Liver (tissue), 9 donors: ENCODE data around the gene OBP2A. TPM values are rescaled to one million over a fixed set of nuclear protein-coding genes. Genes with fewer than 3 reads are reported as not detected.
A peak's percentile ranks its signal among the peaks of the same experiment; 100 is the strongest.

Experiments
- DNase-seq: peaks from one replicate; pipeline ENCODE4 v3.0.0-alpha.2; 2017; ENCODE audit warnings: low spot score
- H3K27ac ChIP-seq, 2 donors: one replicate each; pipeline ENCODE4 v1.7.0; 2013; ENCODE audit warnings: inconsistent platforms in 2 of 2, low read length in 2 of 2, control low read depth in 1 of 2, low read depth in 1 of 2, mild to moderate bottlenecking in 1 of 2
- H3K27me3 ChIP-seq, 4 donors: one replicate each; pipeline versions ENCODE4 v1.6.1 to v1.7.0; 2013; ENCODE audit warnings: low read length in 3 of 4, inconsistent platforms in 1 of 4, mild to moderate bottlenecking in 1 of 4, moderate library complexity in 1 of 4; ENCODE audit not compliant: control insufficient read depth in 4 of 4, insufficient read depth in 4 of 4
- H3K36me3 ChIP-seq, 4 donors: one replicate each; pipeline versions ENCODE4 v1.6.1 to v1.7.0; 2013; ENCODE audit warnings: low read length in 3 of 4, mild to moderate bottlenecking in 3 of 4, low read depth in 1 of 4, moderate library complexity in 1 of 4; ENCODE audit not compliant: control insufficient read depth in 4 of 4, insufficient read depth in 3 of 4
- H3K4me1 ChIP-seq, 4 donors: one replicate each; pipeline versions ENCODE4 v1.6.1 to v1.7.0; 2013; ENCODE audit warnings: low read length in 3 of 4, mild to moderate bottlenecking in 3 of 4, moderate library complexity in 1 of 4; ENCODE audit not compliant: control insufficient read depth in 4 of 4, insufficient read depth in 4 of 4
- H3K4me3 ChIP-seq, 3 donors: one replicate each; pipeline versions ENCODE4 v1.6.1 to v1.7.0; 2013; ENCODE audit warnings: low read length in 3 of 3, control low read depth in 1 of 3, low read depth in 1 of 3, mild to moderate bottlenecking in 1 of 3
- H3K9ac ChIP-seq, 2 donors: one replicate each; pipeline ENCODE4 v1.7.0; 2013; ENCODE audit warnings: low read length in 2 of 2, mild to moderate bottlenecking in 2 of 2, moderate library complexity in 2 of 2, control low read depth in 1 of 2, low read depth in 1 of 2
- H3K9me3 ChIP-seq, 4 donors: one replicate each; pipeline versions ENCODE4 v1.6.1 to v1.7.0; 2013; ENCODE audit warnings: low read length in 3 of 4; ENCODE audit not compliant: control insufficient read depth in 4 of 4
- EGR1 ChIP-seq, 2 donors: IDR thresholded peaks; 2 replicates each; pipeline ENCODE4 v1.6.1; 2016 to 2018; ENCODE audit warnings: antibody characterized with exemption in 2 of 2, low read depth in 2 of 2
- FOXA1 ChIP-seq: IDR thresholded peaks from 2 replicates; pipeline ENCODE4 v1.6.1; 2016; ENCODE audit warnings: antibody characterized with exemption
- FOXA2 ChIP-seq: IDR thresholded peaks from 2 replicates; pipeline ENCODE4 v1.6.1; 2016; ENCODE audit warnings: antibody characterized with exemption
- GABPA ChIP-seq, 2 donors: IDR thresholded peaks in 1 of 2; conservative IDR thresholded peaks in 1 of 2; 2 replicates each; pipeline ENCODE4 v1.6.1; 2016; ENCODE audit warnings: antibody characterized with exemption in 2 of 2, mild to moderate bottlenecking in 1 of 2, moderate library complexity in 1 of 2
- HNF4A ChIP-seq, 2 donors: conservative IDR thresholded peaks; 2 replicates each; pipeline ENCODE4 v1.6.1; 2016; ENCODE audit warnings: antibody characterized with exemption in 2 of 2, mild to moderate bottlenecking in 2 of 2
- HNF4G ChIP-seq: IDR thresholded peaks from 2 replicates; pipeline ENCODE4 v1.6.1; 2016; ENCODE audit warnings: antibody characterized with exemption
- JUND ChIP-seq, 2 donors: IDR thresholded peaks; 2 replicates each; pipeline ENCODE4 v1.6.1; 2016; ENCODE audit warnings: antibody characterized with exemption in 2 of 2
- NR2F2 ChIP-seq: IDR thresholded peaks from 2 replicates; pipeline ENCODE4 v1.6.1; 2016; ENCODE audit warnings: antibody characterized with exemption
- RAD21 ChIP-seq, 2 donors: IDR thresholded peaks; 2 replicates each; pipeline ENCODE4 v1.6.1; 2016; ENCODE audit warnings: antibody characterized with exemption in 2 of 2, mild to moderate bottlenecking in 2 of 2
- RXRA ChIP-seq, 2 donors: IDR thresholded peaks; 2 replicates each; pipeline ENCODE4 v1.6.1; 2017 to 2018; ENCODE audit warnings: antibody characterized with exemption in 2 of 2, mild to moderate bottlenecking in 1 of 2
- SP1 ChIP-seq: IDR thresholded peaks from 2 replicates; pipeline ENCODE4 v1.6.1; 2018; ENCODE audit warnings: antibody characterized with exemption, mild to moderate bottlenecking
- TAF1 ChIP-seq: conservative IDR thresholded peaks from 2 replicates; pipeline ENCODE4 v1.6.1; 2016; ENCODE audit warnings: antibody characterized with exemption, mild to moderate bottlenecking
- YY1 ChIP-seq: IDR thresholded peaks from 2 replicates; pipeline ENCODE4 v1.6.1; 2016; ENCODE audit warnings: antibody characterized with exemption, mild to moderate bottlenecking
- WGBS: extraction: QIAGEN DNeasy Blood & Tissue Kit; methylation state at CpG from one replicate; pipeline ENCODE4 v1.1.7; 2013; 5-methylcytosine and 5-hydroxymethylcytosine counted together
- polyA plus RNA-seq, 2 donors: library from polyadenylated mRNA; stranded (reverse) in 1 of 2; unstranded in 1 of 2; fragments of 200-250 nt in 1 of 2; fragments of >200 nt in 1 of 2; fragmentation: Nextera tagmentation in 1 of 2; extraction: Ambion mirVana in 1 of 2; gene quantifications; one replicate each; pipeline versions ENCODE4 v1.2.1 to v1.2.3, GENCODE V29; 2013 to 2015
- total RNA-seq, 2 donors: library from RNA; depleted of rRNA; stranded (reverse); fragments of >200 nt; gene quantifications; one replicate each; pipeline ENCODE4 v1.2.3, GENCODE V29; 2014
- TF ChIP-seq, protein P1 (sequence below): fragments of 150-350 bp; IDR thresholded peaks from 2 replicates; pipeline ENCODE4 v1.5.1; 2017; ENCODE audit warnings: improper control_type of control experiment, low read depth, low read length; ENCODE audit not compliant: missing input control
- TF ChIP-seq, protein P2 (sequence below): IDR thresholded peaks from 2 replicates; pipeline ENCODE4 v1.6.1; 2016; ENCODE audit warnings: antibody characterized with exemption
- donor health status: healthy.
- donor health status: healthy.
- donor health status: healthy.
- donor health status: healthy.
- donor health status: healthy.

OBP2A gene
- total and polyA plus RNA-seq, 4 donors = not detected

DNA sequence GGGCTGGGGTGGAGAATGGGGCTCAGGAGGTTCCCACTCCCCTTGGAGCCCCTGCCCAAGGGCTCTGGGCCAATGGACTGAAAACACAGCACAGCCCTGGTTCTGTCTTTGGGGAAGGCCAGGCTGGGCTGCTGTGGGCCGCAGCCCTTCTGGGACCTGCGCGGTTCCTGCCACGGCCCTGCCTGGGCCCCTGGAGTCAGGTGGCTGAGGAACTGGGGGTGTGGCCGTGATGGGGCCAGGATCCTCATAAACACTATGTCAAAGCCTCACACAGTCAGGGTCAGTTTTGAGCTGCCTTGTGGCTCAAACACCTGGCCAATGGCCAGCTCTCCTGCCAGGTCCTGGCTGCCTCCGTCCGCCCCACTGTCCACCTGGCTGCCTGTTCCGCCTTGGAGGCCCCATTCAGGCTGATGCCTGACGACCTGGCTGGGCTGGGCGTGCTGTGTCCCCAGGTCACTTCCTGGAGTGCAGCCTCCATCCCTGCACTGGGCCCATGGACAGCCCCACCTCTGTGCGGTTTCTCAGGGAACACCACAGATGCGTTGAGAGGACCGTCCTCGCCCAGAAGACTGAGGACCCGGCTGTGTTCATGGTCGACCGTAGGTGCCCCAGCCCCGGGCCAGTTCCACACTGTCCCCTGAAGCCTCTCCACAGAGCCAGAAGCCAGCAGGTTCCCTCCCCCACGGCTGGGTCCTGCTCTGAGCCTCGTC lies 43.1 kb downstream of the OBP2A start:
- WGBS = 85% methylated on average over 20 of the region's 20 CpGs
- no peak for DNase-seq
- TF ChIP-seq HNF4G = no peak
- TF ChIP-seq HNF4A (conservative IDR thresholded peaks at IDR 0.05) = no peak
- no peak for TF ChIP-seq GABPA (IDR thresholded peaks at IDR 0.05 in 1 of 2, conservative IDR thresholded peaks at IDR 0.05 in 1 of 2)
- TF ChIP-seq, protein P1, sequence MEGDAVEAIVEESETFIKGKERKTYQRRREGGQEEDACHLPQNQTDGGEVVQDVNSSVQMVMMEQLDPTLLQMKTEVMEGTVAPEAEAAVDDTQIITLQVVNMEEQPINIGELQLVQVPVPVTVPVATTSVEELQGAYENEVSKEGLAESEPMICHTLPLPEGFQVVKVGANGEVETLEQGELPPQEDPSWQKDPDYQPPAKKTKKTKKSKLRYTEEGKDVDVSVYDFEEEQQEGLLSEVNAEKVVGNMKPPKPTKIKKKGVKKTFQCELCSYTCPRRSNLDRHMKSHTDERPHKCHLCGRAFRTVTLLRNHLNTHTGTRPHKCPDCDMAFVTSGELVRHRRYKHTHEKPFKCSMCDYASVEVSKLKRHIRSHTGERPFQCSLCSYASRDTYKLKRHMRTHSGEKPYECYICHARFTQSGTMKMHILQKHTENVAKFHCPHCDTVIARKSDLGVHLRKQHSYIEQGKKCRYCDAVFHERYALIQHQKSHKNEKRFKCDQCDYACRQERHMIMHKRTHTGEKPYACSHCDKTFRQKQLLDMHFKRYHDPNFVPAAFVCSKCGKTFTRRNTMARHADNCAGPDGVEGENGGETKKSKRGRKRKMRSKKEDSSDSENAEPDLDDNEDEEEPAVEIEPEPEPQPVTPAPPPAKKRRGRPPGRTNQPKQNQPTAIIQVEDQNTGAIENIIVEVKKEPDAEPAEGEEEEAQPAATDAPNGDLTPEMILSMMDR = no peak
- TF ChIP-seq, protein P2, sequence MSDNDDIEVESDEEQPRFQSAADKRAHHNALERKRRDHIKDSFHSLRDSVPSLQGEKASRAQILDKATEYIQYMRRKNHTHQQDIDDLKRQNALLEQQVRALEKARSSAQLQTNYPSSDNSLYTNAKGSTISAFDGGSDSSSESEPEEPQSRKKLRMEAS = no peak
- TF ChIP-seq JUND (IDR thresholded peaks at IDR 0.05) = no peak
- TF ChIP-seq FOXA2 = no peak

GRCh38 chr9:135589596-135590485 lies 43.9 kb downstream of the OBP2A start:
- DNase-seq = peak; percentile 30
- TF ChIP-seq, protein P2 = no peak
- no peak for TF ChIP-seq RXRA (IDR thresholded peaks at IDR 0.05)
- no peak for TF ChIP-seq TAF1
- no peak for TF ChIP-seq NR2F2
- TF ChIP-seq YY1 = no peak
- TF ChIP-seq GABPA (IDR thresholded peaks at IDR 0.05 in 1 of 2, conservative IDR thresholded peaks at IDR 0.05 in 1 of 2) = no peak
- no peak for TF ChIP-seq JUND (IDR thresholded peaks at IDR 0.05)
- no peak for TF ChIP-seq EGR1 (IDR thresholded peaks at IDR 0.05; ENCODE audit: low read depth in 2 of 2)
- TF ChIP-seq RAD21 (IDR thresholded peaks at IDR 0.05) = no peak
- Histone ChIP-seq H3K36me3 (no peaks in the 10 kb centered on the region), H3K27me3 (peaks cover 0 to 3% (median 0%) of the 10 kb centered on the region in 4 donors), H3K4me1 (no peaks in the 10 kb centered on the region), H3K9me3 (no peaks in the 10 kb centered on the region), H3K27ac (no peak overlapping the region), H3K4me3 (no peak overlapping the region), H3K9ac (no peak overlapping the region)
- WGBS = 71% methylated on average over 15 of the region's 15 CpGs

More for the DNA sequence above, 43.1 kb downstream of the OBP2A start:
- no peaks in the 10 kb centered on the region for H3K4me1 ChIP-seq
- no peak overlapping the region for H3K4me3 ChIP-seq
- no peaks in the 10 kb centered on the region for H3K36me3 ChIP-seq
- H3K9ac ChIP-seq = no peak overlapping the region
- no peak overlapping the region for H3K27ac ChIP-seq
- no peaks in the 10 kb centered on the region for H3K9me3 ChIP-seq
- peaks cover 0 to 3% (median 0%) of the 10 kb centered on the region in 4 donors for H3K27me3 ChIP-seq

DNA sequence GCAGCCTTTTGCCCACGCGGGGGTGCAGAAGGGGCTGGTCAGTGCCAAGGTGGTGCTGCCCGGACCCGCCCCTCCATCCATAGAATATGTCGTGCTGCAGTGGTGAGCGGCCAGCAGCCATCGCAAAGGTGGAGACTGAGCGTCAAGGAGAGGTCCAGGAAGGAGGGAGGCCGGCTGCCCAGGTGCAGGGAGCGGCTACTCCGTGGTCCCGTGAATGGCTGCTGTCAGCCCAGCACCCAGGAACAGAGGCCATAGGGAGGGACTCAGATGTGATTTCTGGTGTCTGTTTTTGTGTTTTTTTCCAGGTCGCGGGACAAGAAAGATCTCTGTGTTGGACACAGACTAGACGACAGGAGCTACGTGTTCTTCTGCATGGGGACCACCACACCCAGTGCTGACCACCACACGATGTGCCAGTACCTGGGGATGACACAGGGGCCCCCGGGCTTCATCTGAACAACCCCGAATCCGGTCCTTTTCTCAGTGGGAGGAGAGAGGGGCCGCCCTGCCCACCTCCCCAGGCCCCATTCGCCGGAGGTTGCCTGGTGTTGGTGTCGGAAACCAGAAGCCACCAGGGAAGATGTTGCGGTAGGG lies 44.7 kb downstream of the OBP2A start:
- Histone ChIP-seq H3K27me3 (peaks cover 0 to 3% (median 0%) of the 10 kb centered on the region in 4 donors), H3K27ac (no peak overlapping the region), H3K4me1 (no peaks in the 10 kb centered on the region), H3K9me3 (no peaks in the 10 kb centered on the region), H3K4me3 (no peak overlapping the region), H3K9ac (no peak overlapping the region), H3K36me3 (no peaks in the 10 kb centered on the region)
- no peak for DNase-seq
- TF ChIP-seq FOXA1 (no peak), FOXA2 (no peak), SP1 (no peak), NR2F2 (no peak), TAF1 (no peak), RAD21 (IDR thresholded peaks at IDR 0.05) (no peak), GABPA (IDR thresholded peaks at IDR 0.05 in 1 of 2, conservative IDR thresholded peaks at IDR 0.05 in 1 of 2) (no peak), EGR1 (IDR thresholded peaks at IDR 0.05; ENCODE audit: low read depth in 2 of 2) (no peak)
- TF ChIP-seq, protein P2 = no peak
- WGBS = 79% methylated on average over 25 of the region's 25 CpGs
